Choroid plexus epithelial cell (primary cell): ENCODE measurements around the gene PGP.

ENCODE experiments used
- DNase-seq: peaks from one replicate; pipeline ENCODE4 v3.0.0-alpha.2; 2010; ENCODE audit warnings: low read depth
- H3K4me3 ChIP-seq: 2 replicates; pipeline ENCODE4 v1.5.1; 2011; ENCODE audit warnings: low read depth, mild to moderate bottlenecking, control low read depth, low read length, moderate library complexity
- TF ChIP-seq, protein P1 (sequence below): conservative IDR thresholded peaks from 2 replicates; pipeline ENCODE4 v1.5.1; 2011; ENCODE audit warnings: low read depth, mild to moderate bottlenecking, control low read depth, inconsistent platforms, low read length, moderate library complexity

PGP gene

GRCh38 chr16:2196981-2197511 lies 17.6 kb downstream of the PGP start:
- no peak overlapping the region for H3K4me3 ChIP-seq
- no peak for DNase-seq
- TF ChIP-seq, protein P1, sequence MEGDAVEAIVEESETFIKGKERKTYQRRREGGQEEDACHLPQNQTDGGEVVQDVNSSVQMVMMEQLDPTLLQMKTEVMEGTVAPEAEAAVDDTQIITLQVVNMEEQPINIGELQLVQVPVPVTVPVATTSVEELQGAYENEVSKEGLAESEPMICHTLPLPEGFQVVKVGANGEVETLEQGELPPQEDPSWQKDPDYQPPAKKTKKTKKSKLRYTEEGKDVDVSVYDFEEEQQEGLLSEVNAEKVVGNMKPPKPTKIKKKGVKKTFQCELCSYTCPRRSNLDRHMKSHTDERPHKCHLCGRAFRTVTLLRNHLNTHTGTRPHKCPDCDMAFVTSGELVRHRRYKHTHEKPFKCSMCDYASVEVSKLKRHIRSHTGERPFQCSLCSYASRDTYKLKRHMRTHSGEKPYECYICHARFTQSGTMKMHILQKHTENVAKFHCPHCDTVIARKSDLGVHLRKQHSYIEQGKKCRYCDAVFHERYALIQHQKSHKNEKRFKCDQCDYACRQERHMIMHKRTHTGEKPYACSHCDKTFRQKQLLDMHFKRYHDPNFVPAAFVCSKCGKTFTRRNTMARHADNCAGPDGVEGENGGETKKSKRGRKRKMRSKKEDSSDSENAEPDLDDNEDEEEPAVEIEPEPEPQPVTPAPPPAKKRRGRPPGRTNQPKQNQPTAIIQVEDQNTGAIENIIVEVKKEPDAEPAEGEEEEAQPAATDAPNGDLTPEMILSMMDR = no peak

GRCh38 chr16:2196162-2196980 lies 18.3 kb downstream of the PGP start, which contains the start of gene CASKIN1:
CASKIN1 (minus strand) TSS chr16:2196605; CDS start chr16:2196432, 173 bp downstream.
- peak within 1 kb of the TSS; percentile 32 for H3K4me3 ChIP-seq
- DNase-seq = peak; percentile 17
- TF ChIP-seq, protein P1 = no peak

- TF ChIP-seq, protein P1 = no peak
- DNase-seq = no peak
- no peak overlapping the region for H3K4me3 ChIP-seq
Measured at GRCh38 chr16:2195322-2196161, 19.1 kb downstream of the PGP start.

- no peak overlapping the region for H3K4me3 ChIP-seq
- peak; percentile 59 for DNase-seq
- TF ChIP-seq, protein P1 = peak; percentile 48
Measured at GRCh38 chr16:2194852-2195321, 19.8 kb downstream of the PGP start.

DNA sequence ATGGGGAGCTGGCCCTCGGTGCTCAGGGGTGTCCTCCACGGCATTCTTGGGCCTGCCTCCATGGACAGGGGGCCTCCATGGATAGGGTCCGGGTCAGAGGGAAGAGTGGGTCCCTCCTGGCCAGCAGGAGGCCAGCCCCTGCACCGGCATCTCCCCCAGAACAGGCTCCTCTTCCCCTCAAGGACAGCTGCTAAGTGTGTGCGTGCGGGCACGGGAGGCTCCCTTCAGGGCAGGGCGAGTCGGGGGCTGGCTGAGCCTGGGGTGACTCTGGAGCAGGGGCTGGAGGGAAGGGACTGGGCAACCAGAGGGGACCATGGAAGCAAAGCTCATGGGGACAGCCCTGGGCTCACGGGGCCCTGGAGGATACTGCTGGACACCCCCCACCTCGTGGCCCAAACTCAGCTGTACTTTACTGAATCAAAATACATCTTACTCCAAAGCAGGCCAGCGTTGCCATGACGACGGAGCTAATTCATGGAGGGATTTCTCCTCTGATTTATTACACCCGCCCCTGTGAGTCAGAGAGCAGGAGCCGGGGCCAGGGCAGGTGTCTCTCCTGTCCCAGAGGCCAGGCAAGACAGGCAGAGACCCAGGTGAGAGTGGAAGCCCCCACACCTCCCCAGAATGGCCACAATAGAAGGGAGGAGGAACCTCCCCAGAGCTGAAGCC lies 20.3 kb downstream of the PGP start:
- H3K4me3 ChIP-seq = no peak overlapping the region
- TF ChIP-seq, protein P1 = no peak
- peak; percentile 34 for DNase-seq

DNA sequence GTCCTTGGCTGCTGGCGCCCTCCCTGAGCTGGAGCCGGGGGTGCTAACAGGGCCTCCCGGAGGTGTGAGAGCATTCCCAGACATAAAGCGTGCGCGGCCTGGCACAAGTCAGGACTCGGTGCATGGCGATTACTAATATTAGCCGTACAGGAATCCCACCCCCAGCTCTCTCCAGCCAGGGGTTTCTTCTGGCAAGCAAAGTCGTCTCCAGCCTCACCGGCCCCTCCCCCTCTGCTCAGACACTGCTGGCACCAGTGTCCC lies 23.3 kb downstream of the PGP start:
- TF ChIP-seq, protein P1 = no peak
- DNase-seq = no peak
- H3K4me3 ChIP-seq = no peak overlapping the region
